22Rv1 (cell line): Measurements from ENCODE around the gene ZMYM2.

ENCODE experiments used
- H3K27ac ChIP-seq: fragments of 450-650 bp; 2 replicates; pipeline ENCODE4 v1.5.1; 2017
- CTCF ChIP-seq: fragments of 450-650 bp; IDR thresholded peaks from 2 replicates; pipeline ENCODE4 v1.5.1; 2017; ENCODE audit warnings: mild to moderate bottlenecking
- ZFX ChIP-seq: fragments of 450-650 bp; IDR thresholded peaks from 2 replicates; pipeline ENCODE4 v1.6.1; 2017; ENCODE audit warnings: antibody characterized with exemption, borderline replicate concordance

Gene ZMYM2

GRCh38 chr13:20002787-20003186 lies 44.3 kb downstream of the ZMYM2 start:
- no peak overlapping the region for H3K27ac ChIP-seq
- TF ChIP-seq ZFX = no peak
- no peak for TF ChIP-seq CTCF

DNA sequence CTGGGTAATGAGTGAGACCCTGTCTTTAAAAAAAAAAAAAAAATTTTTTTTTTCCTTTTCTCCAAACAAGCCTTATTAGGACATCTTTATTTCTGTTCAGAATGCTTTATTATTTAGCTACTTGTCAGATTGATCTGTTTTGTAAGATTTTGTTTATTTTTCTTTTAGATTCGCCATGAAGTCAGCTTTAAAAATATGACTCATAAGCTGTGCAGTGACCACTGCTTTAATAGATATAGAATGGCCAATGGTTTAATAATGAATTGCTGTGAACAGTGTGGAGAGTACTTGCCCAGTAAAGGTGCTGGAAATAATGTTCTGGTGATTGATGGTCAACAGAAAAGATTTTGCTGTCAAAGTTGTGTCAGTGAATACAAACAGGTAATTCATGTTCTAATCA lies 47.7 kb downstream of the ZMYM2 start:
- no peak for TF ChIP-seq ZFX
- no peak for TF ChIP-seq CTCF
- H3K27ac ChIP-seq = no peak overlapping the region

DNA sequence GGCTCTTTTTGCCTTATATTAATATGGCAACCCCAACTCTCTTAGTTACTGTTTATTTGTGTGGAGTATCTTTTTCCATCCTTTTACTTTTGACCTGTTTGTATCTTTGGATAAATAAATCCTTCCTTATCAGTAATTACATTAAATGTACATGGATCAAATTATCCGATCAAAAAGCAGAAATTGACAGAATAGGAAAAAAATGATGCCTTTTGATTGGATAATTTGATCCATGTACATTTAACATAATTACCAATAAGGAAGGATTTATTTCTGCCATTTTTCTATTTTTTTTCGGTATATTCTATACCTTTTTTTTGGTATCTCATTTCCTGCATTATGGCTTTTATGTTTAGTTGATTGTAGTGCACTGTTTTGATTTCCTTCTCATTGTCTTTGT lies 57.2 kb downstream of the ZMYM2 start:
- TF ChIP-seq ZFX = no peak
- no peak for TF ChIP-seq CTCF
- H3K27ac ChIP-seq = no peak overlapping the region

DNA sequence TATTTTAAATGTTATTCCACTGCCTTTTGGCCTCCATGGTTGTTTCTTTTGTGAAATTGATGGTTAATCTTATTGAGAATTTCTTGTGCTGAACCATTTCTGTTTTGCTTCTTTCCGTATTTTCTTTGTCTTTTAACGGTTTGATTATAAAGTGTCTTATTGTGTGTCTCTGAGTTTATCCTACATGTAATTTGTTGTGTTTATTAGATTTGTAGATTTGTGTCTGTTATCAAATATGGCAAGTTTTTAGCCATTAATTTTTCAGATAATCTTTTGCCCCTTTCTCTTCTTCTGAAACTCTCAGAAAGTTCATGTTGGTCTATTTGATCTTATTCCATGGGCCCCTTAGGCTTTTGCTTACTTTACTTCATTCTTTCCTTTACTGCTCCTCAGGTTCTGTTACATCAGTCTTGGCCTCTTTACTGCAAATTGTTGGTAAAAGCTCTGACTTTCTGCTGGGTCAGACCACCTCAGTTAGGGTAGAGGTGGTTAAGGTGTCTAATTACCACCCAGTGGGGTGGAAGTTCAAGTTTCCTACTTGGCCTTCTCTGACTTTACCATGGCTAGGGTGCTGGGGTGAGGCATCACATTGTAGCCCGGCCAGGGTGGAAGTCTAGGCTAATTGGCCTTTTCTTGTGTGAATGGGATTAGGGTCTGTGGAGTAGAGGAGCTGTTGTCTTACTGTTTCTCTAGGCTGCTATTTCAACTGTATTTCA lies 58.3 kb downstream of the ZMYM2 start:
- TF ChIP-seq ZFX (no peak), CTCF (no peak)
- H3K27ac ChIP-seq = no peak overlapping the region

GRCh38 chr13:20017365-20017711 lies 58.8 kb downstream of the ZMYM2 start:
- H3K27ac ChIP-seq = no peak overlapping the region
- no peak for TF ChIP-seq ZFX
- no peak for TF ChIP-seq CTCF

DNA sequence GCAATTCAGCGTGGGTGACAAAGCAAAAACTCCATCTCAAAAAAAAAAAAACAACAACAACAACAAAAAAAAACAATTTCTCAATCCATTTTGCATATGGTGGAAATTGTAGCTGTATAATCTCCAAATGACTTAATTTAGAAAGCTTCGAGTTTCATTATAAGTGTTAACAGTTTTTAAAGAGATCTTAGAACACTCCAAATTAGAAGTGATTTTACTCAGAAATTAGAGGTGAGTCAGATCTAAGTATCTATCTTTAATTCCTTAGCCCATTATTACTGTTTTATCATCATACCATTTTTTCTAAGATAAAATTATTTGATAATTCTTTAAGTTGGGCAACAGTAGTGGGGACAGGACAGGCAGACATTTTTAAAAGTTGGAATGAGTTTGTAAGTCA lies 60.5 kb downstream of the ZMYM2 start:
- H3K27ac ChIP-seq = no peak overlapping the region
- TF ChIP-seq ZFX (no peak), CTCF (no peak)

GRCh38 chr13:20024702-20025101 lies 66.2 kb downstream of the ZMYM2 start:
- no peak overlapping the region for H3K27ac ChIP-seq
- TF ChIP-seq ZFX = no peak
- no peak for TF ChIP-seq CTCF
